Activated B cell treated with CpG ODN at 0.5 μM for 24 hours (primary cell): ENCODE measurements around the gene TRIM63. TPM values are rescaled to one million over a fixed set of nuclear protein-coding genes. Genes with fewer than 3 reads are reported as not detected.

Experiments used
- ATAC-seq: fragments of 200-7000 bp; cut with Tn5 transposase; one replicate; pipeline ENCODE4 v1.10.0; 2021; ENCODE audit warnings: low read depth, mild to moderate bottlenecking, moderate library complexity
- CTCF ChIA-PET: fragments of 350-600 bp; sonication (Branson Sonifier 250); formaldehyde crosslinking; loops from one replicate; lab custom pipeline; 2021; ENCODE audit warnings: antibody characterized with exemption; lab: Charles Lee
- POLR2A ChIA-PET: fragments of 350-600 bp; sonication (Branson Sonifier 250); formaldehyde crosslinking; loops from one replicate; lab custom pipeline; 2021; ENCODE audit warnings: antibody characterized with exemption; lab: Charles Lee
- DNase-seq: peaks from one replicate; pipeline ENCODE4 v3.0.0; 2022
- H3K27ac Mint-ChIP-seq: one replicate; pipeline ENCODE4 v1.8.0; 2020; ENCODE audit warnings: mixed read lengths
- H3K27me3 Mint-ChIP-seq: one replicate; pipeline ENCODE4 v1.8.0; 2021; ENCODE audit warnings: mixed read lengths
- H3K36me3 Mint-ChIP-seq: one replicate; pipeline ENCODE4 v1.8.0; 2021; ENCODE audit warnings: low read depth, mixed read lengths
- H3K4me1 Mint-ChIP-seq: one replicate; pipeline ENCODE4 v1.8.0; 2021; ENCODE audit warnings: mixed read lengths
- H3K4me3 Mint-ChIP-seq: one replicate; pipeline ENCODE4 v1.8.0; 2020; ENCODE audit warnings: mild to moderate bottlenecking, mixed read lengths
- H3K9me3 Mint-ChIP-seq: one replicate; pipeline ENCODE4 v1.8.0; 2020; ENCODE audit warnings: mixed read lengths
- intact Hi-C: fragments of 100-400 bp; cut with micrococcal nuclease; formaldehyde crosslinking; loops from one replicate; pipeline ENCODE4 v1.15.1; 2024
- total RNA-seq: library from RNA; stranded (reverse); gene quantifications from 2 replicates; pipeline ENCODE4 v1.2.3, GENCODE V29; 2022
- TF ChIP-seq, protein P1 (sequence below): fragments of 200-600 bp; IDR thresholded peaks from one replicate; pipeline ENCODE4 v1.8.0; 2022; ENCODE audit warnings: antibody characterized with exemption, mild to moderate bottlenecking

TRIM63 gene
- total RNA-seq, 1 donor from 2014 or later = not detected

DNA sequence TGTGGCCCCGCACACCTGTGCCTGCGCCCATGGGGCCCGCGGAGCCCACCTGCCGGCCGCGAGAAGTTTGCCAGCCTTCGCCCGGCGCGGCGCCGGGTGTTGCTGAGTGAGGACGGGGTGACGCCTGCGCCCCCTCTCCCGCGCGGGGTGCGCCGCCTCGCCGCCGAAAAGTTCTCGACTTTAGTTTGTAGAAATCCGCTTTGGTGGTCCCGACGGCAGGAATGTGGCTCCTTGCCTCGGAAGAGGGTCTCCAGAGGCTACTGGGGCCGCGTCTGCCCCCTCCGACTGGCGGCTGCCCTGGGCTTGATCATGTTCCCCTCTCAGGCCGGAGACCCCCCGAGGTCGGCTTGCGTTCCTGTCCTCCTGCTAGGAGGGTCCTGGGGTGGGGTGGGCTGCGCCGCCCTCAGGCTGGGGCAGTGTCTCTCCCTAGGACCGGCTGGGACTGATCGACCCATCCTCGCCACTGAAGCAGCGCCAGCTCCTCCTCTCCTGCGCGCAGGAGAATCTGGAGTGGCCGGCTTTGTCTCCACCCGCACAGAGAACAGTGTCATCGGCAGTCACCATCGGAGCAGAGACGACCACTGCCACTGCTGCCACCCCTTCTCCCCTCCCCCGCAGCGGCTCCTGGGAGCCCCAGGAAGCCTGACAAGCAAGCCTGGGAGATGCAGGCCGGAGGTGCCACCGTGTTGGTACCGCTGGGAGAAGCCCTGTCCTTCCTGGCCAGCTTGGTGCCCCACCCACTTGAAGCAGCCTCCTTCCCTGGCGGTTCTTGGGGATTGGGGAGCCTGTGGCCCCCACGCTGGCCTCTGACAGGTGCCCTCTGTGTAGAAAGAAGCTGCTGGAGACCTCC is 21.0 kb downstream of the TRIM63 start:
- Mint-ChIP-seq H3K4me3 (no peak overlapping the region), H3K9me3 (no peaks in the 10 kb centered on the region), H3K4me1 (no peaks in the 10 kb centered on the region), H3K27ac (no peak overlapping the region), H3K27me3 (peaks cover 66% of the 10 kb centered on the region), H3K36me3 (no peaks in the 10 kb centered on the region)
- ChIA-PET POLR2A (no interaction called here), CTCF (no interaction called here)
- intact Hi-C loops = no loop called here
- no peak for ATAC-seq
- TF ChIP-seq, protein P1, sequence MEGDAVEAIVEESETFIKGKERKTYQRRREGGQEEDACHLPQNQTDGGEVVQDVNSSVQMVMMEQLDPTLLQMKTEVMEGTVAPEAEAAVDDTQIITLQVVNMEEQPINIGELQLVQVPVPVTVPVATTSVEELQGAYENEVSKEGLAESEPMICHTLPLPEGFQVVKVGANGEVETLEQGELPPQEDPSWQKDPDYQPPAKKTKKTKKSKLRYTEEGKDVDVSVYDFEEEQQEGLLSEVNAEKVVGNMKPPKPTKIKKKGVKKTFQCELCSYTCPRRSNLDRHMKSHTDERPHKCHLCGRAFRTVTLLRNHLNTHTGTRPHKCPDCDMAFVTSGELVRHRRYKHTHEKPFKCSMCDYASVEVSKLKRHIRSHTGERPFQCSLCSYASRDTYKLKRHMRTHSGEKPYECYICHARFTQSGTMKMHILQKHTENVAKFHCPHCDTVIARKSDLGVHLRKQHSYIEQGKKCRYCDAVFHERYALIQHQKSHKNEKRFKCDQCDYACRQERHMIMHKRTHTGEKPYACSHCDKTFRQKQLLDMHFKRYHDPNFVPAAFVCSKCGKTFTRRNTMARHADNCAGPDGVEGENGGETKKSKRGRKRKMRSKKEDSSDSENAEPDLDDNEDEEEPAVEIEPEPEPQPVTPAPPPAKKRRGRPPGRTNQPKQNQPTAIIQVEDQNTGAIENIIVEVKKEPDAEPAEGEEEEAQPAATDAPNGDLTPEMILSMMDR = no peak
- DNase-seq = no peak

DNA sequence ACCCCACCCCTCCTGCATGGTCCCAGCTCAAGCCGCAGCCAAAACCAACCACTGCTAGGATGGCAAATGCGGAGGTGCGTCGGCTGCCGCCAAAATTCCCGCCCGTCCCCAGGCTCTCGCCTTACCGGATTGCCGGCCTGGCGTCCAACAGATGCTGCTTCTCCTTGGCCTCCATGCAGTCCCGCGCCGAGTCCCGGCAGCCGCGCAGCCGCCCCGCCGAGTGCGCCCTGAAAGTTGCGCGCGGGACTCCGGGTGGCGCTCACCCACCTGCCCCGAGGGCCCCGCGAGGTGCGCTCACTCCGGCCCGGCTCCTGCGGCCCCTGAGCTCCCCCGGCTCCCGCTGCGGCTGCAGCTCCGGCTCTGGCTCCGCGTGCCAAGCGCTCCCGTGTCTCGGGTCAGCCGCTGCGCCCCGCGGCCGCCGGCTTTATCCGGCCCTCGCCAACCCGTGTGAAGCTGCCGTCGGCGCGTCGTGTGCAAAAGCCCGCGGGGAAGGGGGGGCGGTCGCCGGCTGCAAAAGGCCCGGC is 21.6 kb downstream of the TRIM63 start, which contains the start of gene SLC30A2:
Gene SLC30A2 (minus strand): TSS at position 397 of the 524 bp plus-strand sequence. CDS start 222 bp downstream, at position 175.
- Mint-ChIP-seq H3K27me3 (peaks cover 61% of the 10 kb centered on the region), H3K27ac (no peak within 1 kb of the TSS), H3K9me3 (no peaks in the 10 kb centered on the region), H3K36me3 (no peaks in the 10 kb centered on the region), H3K4me3 (no peak within 1 kb of the TSS), H3K4me1 (no peaks in the 10 kb centered on the region)
- ChIA-PET CTCF (no interaction called here), POLR2A (no interaction called here)
- DNase-seq (no peak), ATAC-seq (no peak)
- intact Hi-C loops = no loop called here
- TF ChIP-seq, protein P1 = no peak

GRCh38 chr1:26044971-26045721 is 22.3 kb downstream of the TRIM63 start:
- Mint-ChIP-seq H3K9me3 (no peaks in the 10 kb centered on the region), H3K27me3 (peaks cover 58% of the 10 kb centered on the region), H3K27ac (no peak overlapping the region), H3K4me3 (no peak overlapping the region), H3K36me3 (no peaks in the 10 kb centered on the region), H3K4me1 (no peaks in the 10 kb centered on the region)
- TF ChIP-seq, protein P1 = no peak
- ATAC-seq (no peak), DNase-seq (no peak)
- intact Hi-C loops = no loop called here
- CTCF ChIA-PET = no interaction called here
- POLR2A ChIA-PET = no interaction called here

DNA sequence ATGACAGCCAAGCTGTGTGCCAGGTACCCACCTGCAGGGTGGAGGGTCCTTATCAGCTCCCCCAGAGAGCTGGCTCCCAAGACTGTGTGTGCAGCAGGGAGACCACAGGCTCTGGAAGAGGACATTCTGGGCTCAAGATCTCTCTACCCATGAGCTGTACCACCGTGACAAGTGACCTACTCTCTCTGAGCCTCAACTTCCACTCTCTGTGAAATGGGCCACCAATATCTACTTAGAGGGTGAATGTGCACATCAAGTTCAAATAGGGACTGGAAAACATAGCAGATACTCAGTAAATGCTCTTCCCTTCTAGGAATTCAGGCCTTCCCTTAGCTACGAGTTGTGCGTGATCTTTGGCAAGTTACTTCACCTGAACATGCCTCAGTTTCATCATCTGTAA is 23.0 kb downstream of the TRIM63 start:
- no peaks in the 10 kb centered on the region for H3K36me3 Mint-ChIP-seq
- no peak for DNase-seq
- H3K27ac Mint-ChIP-seq = no peak overlapping the region
- no peaks in the 10 kb centered on the region for H3K9me3 Mint-ChIP-seq
- peaks cover 54% of the 10 kb centered on the region for H3K27me3 Mint-ChIP-seq
- intact Hi-C loops = no loop called here
- CTCF ChIA-PET = no interaction called here
- H3K4me1 Mint-ChIP-seq = no peaks in the 10 kb centered on the region
- H3K4me3 Mint-ChIP-seq = no peak overlapping the region
- TF ChIP-seq, protein P1 = no peak
- POLR2A ChIA-PET = interaction anchor here (0.5 kb wide), 1 partner anchor 62 kb away, joined by 5 read pairs; no protein-coding TSS in a partner anchor
- no peak for ATAC-seq
